H1 (cell line): ENCODE measurements around the gene TMEM132A. TPM values are rescaled to one million over a fixed set of nuclear protein-coding genes. Genes with fewer than 3 reads are reported as not detected.

Source experiments
- CTCF ChIA-PET: fragments of 300-600 bp; sonication (Branson Sonifier 250); formaldehyde crosslinking; loops from one replicate; lab custom pipeline; 2021; ENCODE audit not compliant: partially characterized antibody; lab: Charles Lee
- POLR2A ChIA-PET: fragments of 300-600 bp; sonication (Branson Sonifier 250); formaldehyde crosslinking; loops from one replicate; lab custom pipeline; 2021; ENCODE audit warnings: inconsistent platforms; ENCODE audit not compliant: partially characterized antibody; lab: Charles Lee
- DNase-seq, 2 experiments: peaks; one replicate each; pipeline versions ENCODE4 v3.0.0 to v3.0.0-alpha.2; 2010 to 2022; ENCODE audit warnings: low spot score in 2 of 2, low read depth in 1 of 2, mixed read lengths in 1 of 2
- FAIRE-seq: peaks from 2 replicates; lab custom pipeline; 2011; peaks lifted over from hg19 to GRCh38; lab: Jason Lieb, UNC
- H2AFZ ChIP-seq: 2 replicates; pipeline ENCODE4 v1.8.1; 2012; ENCODE audit warnings: low read length, inconsistent platforms
- H2AK5ac ChIP-seq: 2 replicates; pipeline ENCODE4 v1.6.1; 2013; ENCODE audit warnings: low read depth, low read length
- H2BK120ac ChIP-seq: replicated peaks from 2 replicates; pipeline ENCODE3; 2013; ENCODE audit warnings: low read depth, low read length, inconsistent platforms
- H2BK12ac ChIP-seq: 2 replicates; pipeline ENCODE4 v1.6.1; 2013; ENCODE audit warnings: low read depth, low read length
- H2BK15ac ChIP-seq: 2 replicates; pipeline ENCODE4 v1.6.1; 2013; ENCODE audit warnings: low read length
- H2BK20ac ChIP-seq: 2 replicates; pipeline ENCODE4 v1.6.1; 2013; ENCODE audit warnings: low read length
- H2BK5ac ChIP-seq: 2 replicates; pipeline ENCODE4 v1.6.1; 2013; ENCODE audit warnings: low read depth, low read length
- H3K14ac ChIP-seq: 2 replicates; pipeline ENCODE4 v1.6.1; 2013; ENCODE audit warnings: inconsistent platforms; ENCODE audit not compliant: insufficient read length
- H3K18ac ChIP-seq: 2 replicates; pipeline ENCODE4 v1.6.1; 2013; ENCODE audit warnings: low read length; ENCODE audit errors: extremely low read depth
- H3K23ac ChIP-seq: 2 replicates; pipeline ENCODE4 v1.6.1; 2013; ENCODE audit warnings: inconsistent platforms; ENCODE audit not compliant: insufficient read length
- H3K23me2 ChIP-seq: 2 replicates; pipeline ENCODE4 v1.6.1; 2013; ENCODE audit warnings: low read depth, low read length
- H3K27ac ChIP-seq: 2 replicates; pipeline ENCODE4 v1.6.1; 2011; ENCODE audit warnings: low read depth, low read length, inconsistent platforms
- H3K27me3 ChIP-seq, 4 experiments: replicated peaks in 1 of 4; 1 replicate in 1 of 4; 2 replicates in 3 of 4; pipeline versions ENCODE4 v1.6.1 to v1.8.1; 2011 to 2013; ENCODE audit warnings: low read length in 3 of 4, mild to moderate bottlenecking in 3 of 4, inconsistent platforms in 2 of 4, mixed read lengths in 2 of 4, moderate library complexity in 1 of 4; ENCODE audit not compliant: control insufficient read depth in 3 of 4, insufficient read depth in 3 of 4; ENCODE audit errors: extremely low read depth in 1 of 4
- H3K36me3 ChIP-seq, 4 experiments: 2 replicates each; pipeline versions ENCODE4 v1.6.1 to v1.8.1; 2011 to 2013; ENCODE audit warnings: mild to moderate bottlenecking in 4 of 4, low read length in 3 of 4, moderate library complexity in 2 of 4, control low read depth in 1 of 4, inconsistent platforms in 1 of 4; ENCODE audit not compliant: insufficient read depth in 4 of 4, control insufficient read depth in 2 of 4
- H3K4ac ChIP-seq: replicated peaks from 2 replicates; pipeline ENCODE3; 2013; ENCODE audit warnings: low read length, low read depth, mixed read lengths, inconsistent platforms; ENCODE audit not compliant: insufficient read length
- H3K4me1 ChIP-seq, 4 experiments: replicated peaks in 1 of 4; 1 replicate in 1 of 4; 2 replicates in 3 of 4; pipeline versions ENCODE4 v1.6.1 to v1.8.1; 2011 to 2013; ENCODE audit warnings: low read length in 3 of 4, inconsistent platforms in 2 of 4, mixed read lengths in 1 of 4; ENCODE audit not compliant: insufficient read depth in 4 of 4, control insufficient read depth in 3 of 4
- H3K4me2 ChIP-seq, 2 experiments: 2 replicates each; pipeline versions ENCODE4 v1.6.1 to v1.8.1; 2011 to 2013; ENCODE audit warnings: low read depth in 2 of 2, low read length in 2 of 2, control low read depth in 1 of 2, inconsistent platforms in 1 of 2, mild to moderate bottlenecking in 1 of 2; ENCODE audit not compliant: insufficient read depth in 1 of 2
- H3K4me3 ChIP-seq, 4 experiments: fragments of 200-600, 300-600 bp in 1 of 4; sonication (generic), shearing (Covaris generic), sonication (Bioruptor Twin) in 1 of 4; 2 replicates each; pipeline versions ENCODE4 v1.5.1 to v1.8.1; 2011 to 2016; ENCODE audit warnings: low read length in 4 of 4, low read depth in 3 of 4, control low read depth in 2 of 4, inconsistent platforms in 2 of 4, mild to moderate bottlenecking in 2 of 4, mixed read lengths in 1 of 4, moderate library complexity in 1 of 4; ENCODE audit not compliant: insufficient read depth in 2 of 4; ENCODE audit errors: extremely low read depth in 1 of 4
- H3K56ac ChIP-seq: replicated peaks from 2 replicates; pipeline ENCODE3; 2013; ENCODE audit warnings: low read depth, mild to moderate bottlenecking, mixed read lengths, low read length, inconsistent platforms; ENCODE audit not compliant: insufficient read length
- H3K79me1 ChIP-seq: 2 replicates; pipeline ENCODE4 v1.6.1; 2013; ENCODE audit warnings: low read depth, low read length, control low read depth
- H3K79me2 ChIP-seq, 2 experiments: 2 replicates each; pipeline versions ENCODE4 v1.6.1 to v1.8.1; 2012 to 2013; ENCODE audit warnings: low read length in 2 of 2, mild to moderate bottlenecking in 2 of 2, inconsistent platforms in 1 of 2; ENCODE audit not compliant: insufficient read depth in 2 of 2, control insufficient read depth in 1 of 2
- H3K9ac ChIP-seq, 4 experiments: replicated peaks in 1 of 4; 1 replicate in 1 of 4; 2 replicates in 3 of 4; pipeline versions ENCODE4 v1.6.1 to v1.8.1; 2011 to 2013; ENCODE audit warnings: low read depth in 3 of 4, low read length in 3 of 4, control low read depth in 2 of 4, mild to moderate bottlenecking in 2 of 4, moderate library complexity in 2 of 4, inconsistent platforms in 1 of 4; ENCODE audit errors: extremely low read depth in 1 of 4
- H3K9me3 ChIP-seq, 2 experiments: 2 replicates each; pipeline versions ENCODE4 v1.6.1 to v1.8.1; 2012 to 2013; ENCODE audit warnings: mild to moderate bottlenecking in 2 of 2, moderate library complexity in 2 of 2, control low read depth in 1 of 2, inconsistent platforms in 1 of 2, low read depth in 1 of 2, low read length in 1 of 2, mixed read lengths in 1 of 2; ENCODE audit not compliant: insufficient read depth in 2 of 2
- H4K20me1 ChIP-seq, 2 experiments: replicated peaks in 1 of 2; 2 replicates each; pipeline versions ENCODE3 to v1.8.1; 2011 to 2013; ENCODE audit warnings: inconsistent platforms in 2 of 2, low read length in 2 of 2, mild to moderate bottlenecking in 1 of 2; ENCODE audit not compliant: insufficient read depth in 2 of 2, control insufficient read depth in 1 of 2
- H4K5ac ChIP-seq: 2 replicates; pipeline ENCODE4 v1.6.1; 2013; ENCODE audit warnings: low read length, low read depth, mixed read lengths, inconsistent platforms; ENCODE audit not compliant: insufficient read length
- H4K8ac ChIP-seq: 2 replicates; pipeline ENCODE4 v1.8.0; 2013; ENCODE audit warnings: mild to moderate bottlenecking, moderate library complexity, low read length, inconsistent platforms; ENCODE audit not compliant: insufficient read depth; ENCODE audit errors: extremely low read depth
- H4K91ac ChIP-seq: replicated peaks from 2 replicates; pipeline ENCODE3; 2013; ENCODE audit warnings: low read length, mixed read lengths, inconsistent platforms; ENCODE audit not compliant: insufficient read length
- BACH1 ChIP-seq: IDR thresholded peaks from 2 replicates; pipeline ENCODE4 v1.6.1; 2012; ENCODE audit warnings: low read length, improper control_type of control experiment
- CEBPB ChIP-seq: IDR thresholded peaks from 2 replicates; pipeline ENCODE4 v1.6.1; 2012; ENCODE audit warnings: low read depth, low read length
- NRF1 ChIP-seq: IDR thresholded peaks from 2 replicates; pipeline ENCODE4 v1.6.1; 2011; ENCODE audit warnings: mild to moderate bottlenecking, low read depth, low read length, improper control_type of control experiment
- PHF8 ChIP-seq: fragments of 200-600 bp; sonication (generic); conservative IDR thresholded peaks from 2 replicates; pipeline ENCODE4 v1.7.1; 2012; ENCODE audit warnings: low read depth, mild to moderate bottlenecking, inconsistent platforms, low read length, moderate library complexity
- POU5F1 ChIP-seq: IDR thresholded peaks from 2 replicates; pipeline ENCODE4 v1.6.1; 2011; ENCODE audit warnings: low read depth, mild to moderate bottlenecking, low read length, moderate library complexity
- SRF ChIP-seq: IDR thresholded peaks from 2 replicates; pipeline ENCODE4 v1.6.1; 2011; ENCODE audit warnings: mild to moderate bottlenecking, low read depth, low read length, moderate library complexity
- TBP ChIP-seq: IDR thresholded peaks from 2 replicates; pipeline ENCODE4 v1.6.1; 2011; ENCODE audit warnings: low read depth, low read length, improper control_type of control experiment
- WGBS, 2 experiments: shearing (Covaris generic) in 1 of 2; methylation state at CpG; one replicate each; pipeline versions ENCODE4 v1.1.6 to v1.1.7; 2013 to 2015; ENCODE audit warnings: low lambda C conversion rate in 2 of 2, mixed read lengths in 2 of 2, inconsistent platforms in 1 of 2, low coverage in 1 of 2, missing lambda C conversion rate in 1 of 2; ENCODE audit not compliant: insufficient replicate concordance in 2 of 2, insufficient coverage in 1 of 2, insufficient read length in 1 of 2; ENCODE audit errors: extremely low coverage in 1 of 2, missing lambda C conversion rate in 1 of 2; 5-methylcytosine and 5-hydroxymethylcytosine counted together
- polyA plus RNA-seq, 7 experiments: library from polyadenylated mRNA; depleted of rRNA in 3 of 7; stranded (reverse) in 5 of 7; unstranded in 2 of 7; fragments of >200 nt in 5 of 7; fragments of 200-250 nt in 2 of 7; gene quantifications; 1 replicate in 5 of 7; 2 replicates in 1 of 7; 4 replicates in 1 of 7; pipeline versions ENCODE4 v1.2.1 to v1.2.3, GENCODE V29; 2011 to 2013; ENCODE audit warnings: missing spikeins in 2 of 7, mixed read lengths in 2 of 7
- total RNA-seq: library from RNA; stranded (reverse); fragmentation: NEBNext Ultra II Directional; extraction: Animal tissue kit (Norgen Biotek cat#: 25700); gene quantifications from 2 replicates; pipeline ENCODE4 v1.2.1, GENCODE V29; 2021
- TF ChIP-seq, protein P1 (sequence below): IDR thresholded peaks from 2 replicates; pipeline ENCODE4 v1.6.1; 2012; ENCODE audit warnings: inconsistent platforms

Gene TMEM132A
- total and polyA plus RNA-seq, 2 of the 8 experiments (the other 6 are each of a cell fraction or from before 2014, with no cell fraction given) = 46.6 to 97.9 TPM

DNA sequence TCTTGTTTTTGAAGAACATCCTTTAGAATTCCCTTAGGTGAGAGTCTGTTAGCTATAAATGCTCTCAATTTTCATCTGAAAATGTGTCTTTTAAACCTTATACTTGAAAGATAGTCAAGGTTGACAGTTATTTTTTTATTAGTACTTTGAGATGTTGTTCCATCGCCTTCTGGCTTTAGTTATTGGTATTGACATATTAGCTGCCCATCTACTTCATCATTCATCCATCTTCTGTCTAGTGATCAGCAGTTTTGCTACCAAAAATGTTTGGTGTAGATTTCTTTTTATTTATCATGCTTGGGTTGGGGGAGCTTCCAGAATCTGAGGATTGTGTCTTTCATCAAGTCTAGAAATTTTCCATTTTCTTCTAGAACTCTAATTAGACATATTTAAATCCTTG lies 44.0 kb downstream of the TMEM132A start:
- Histone ChIP-seq H4K8ac (no peak overlapping the region), H4K20me1 (no peaks in the 10 kb centered on the region), H2AFZ (no peak overlapping the region), H3K4me2 (no peak overlapping the region), H3K79me1 (no peaks in the 10 kb centered on the region), H3K56ac (no peak overlapping the region), H3K23ac (no peak overlapping the region), H3K36me3 (no peaks in the 10 kb centered on the region), H2BK15ac (no peak overlapping the region), H2BK12ac (no peak overlapping the region), H2BK5ac (no peak overlapping the region), H3K4me1 (no peaks in the 10 kb centered on the region), H3K79me2 (no peaks in the 10 kb centered on the region), H4K5ac (no peak overlapping the region), H3K27ac (no peak overlapping the region), H3K9ac (no peak overlapping the region), H4K91ac (no peak overlapping the region)
- no peak for FAIRE-seq
- 100% methylated on average over 1 of the region's 1 CpG; no CpG with 5 or more reads in 1 of the 2 experiments for WGBS, 2 experiments
- POLR2A ChIA-PET = no interaction called here
- TF ChIP-seq NRF1 = no peak
- TF ChIP-seq SRF = no peak
- no peak for TF ChIP-seq TBP
- TF ChIP-seq PHF8 = no peak
- TF ChIP-seq CEBPB = no peak
- TF ChIP-seq, protein P1, sequence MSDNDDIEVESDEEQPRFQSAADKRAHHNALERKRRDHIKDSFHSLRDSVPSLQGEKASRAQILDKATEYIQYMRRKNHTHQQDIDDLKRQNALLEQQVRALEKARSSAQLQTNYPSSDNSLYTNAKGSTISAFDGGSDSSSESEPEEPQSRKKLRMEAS = no peak
- no peak for TF ChIP-seq POU5F1
- TF ChIP-seq BACH1 = no peak
- TF ChIP-seq, all 59 proteins: peak for 0
- H2BK20ac ChIP-seq = no peak overlapping the region
- H3K18ac ChIP-seq = no peak overlapping the region
- H3K23me2 ChIP-seq = no peaks in the 10 kb centered on the region
- no peak overlapping the region for H2AK5ac ChIP-seq
- no peak overlapping the region for H3K4me3 ChIP-seq
- no peaks in the 10 kb centered on the region; a peak in 2 of 7 replicates for H3K27me3 ChIP-seq
- no peak overlapping the region for H3K14ac ChIP-seq
- no peak for DNase-seq
- no peaks in the 10 kb centered on the region; a peak in 1 of 4 replicates for H3K9me3 ChIP-seq
- no peak overlapping the region for H2BK120ac ChIP-seq
- H3K4ac ChIP-seq = no peak overlapping the region
- CTCF ChIA-PET = interaction anchor here (0.7 to 2.3 kb wide), 5 partner anchors 19 to 158 kb away, joined by 3 to 10 read pairs (median 4); no protein-coding TSS in a partner anchor
